Cerebellar nuclear complex (tissue), 1 donor: ENCODE measurements around the gene ULBP2.
A peak's percentile ranks its signal among the peaks of the same experiment; 100 is the strongest.
"Not testable (repeated sequence)": the region's sequence is repeated elsewhere in the genome, so short reads cannot be mapped to it uniquely, and the experiment has no call there.

Experiments used
- DNase-seq, 2 experiments: peaks; one replicate each; lab custom pipeline; 2025; lab: John Stamatoyannopoulos, UW

ULBP2 gene

DNA sequence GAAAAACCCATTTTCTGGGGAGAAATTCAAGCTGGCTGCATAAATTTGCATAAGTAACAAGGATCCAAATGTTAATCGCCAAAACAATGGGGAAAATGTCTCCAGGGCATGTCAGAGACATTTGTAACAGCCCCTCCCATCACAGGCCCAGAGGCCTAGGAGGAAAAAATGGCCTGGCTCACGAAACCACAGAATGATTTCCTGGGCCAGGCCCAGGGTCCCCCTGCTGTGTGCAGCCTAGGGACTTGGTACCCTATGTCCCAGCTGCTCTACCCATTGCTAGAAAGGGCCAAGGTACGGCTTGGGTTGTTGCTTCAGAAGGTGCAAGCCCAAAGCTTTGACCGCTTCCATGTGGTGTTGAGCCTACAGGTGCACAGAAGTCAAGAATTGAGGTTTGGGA is 33.3 kb upstream of the ULBP2 start:
- DNase-seq = not testable (repeated sequence)

DNA sequence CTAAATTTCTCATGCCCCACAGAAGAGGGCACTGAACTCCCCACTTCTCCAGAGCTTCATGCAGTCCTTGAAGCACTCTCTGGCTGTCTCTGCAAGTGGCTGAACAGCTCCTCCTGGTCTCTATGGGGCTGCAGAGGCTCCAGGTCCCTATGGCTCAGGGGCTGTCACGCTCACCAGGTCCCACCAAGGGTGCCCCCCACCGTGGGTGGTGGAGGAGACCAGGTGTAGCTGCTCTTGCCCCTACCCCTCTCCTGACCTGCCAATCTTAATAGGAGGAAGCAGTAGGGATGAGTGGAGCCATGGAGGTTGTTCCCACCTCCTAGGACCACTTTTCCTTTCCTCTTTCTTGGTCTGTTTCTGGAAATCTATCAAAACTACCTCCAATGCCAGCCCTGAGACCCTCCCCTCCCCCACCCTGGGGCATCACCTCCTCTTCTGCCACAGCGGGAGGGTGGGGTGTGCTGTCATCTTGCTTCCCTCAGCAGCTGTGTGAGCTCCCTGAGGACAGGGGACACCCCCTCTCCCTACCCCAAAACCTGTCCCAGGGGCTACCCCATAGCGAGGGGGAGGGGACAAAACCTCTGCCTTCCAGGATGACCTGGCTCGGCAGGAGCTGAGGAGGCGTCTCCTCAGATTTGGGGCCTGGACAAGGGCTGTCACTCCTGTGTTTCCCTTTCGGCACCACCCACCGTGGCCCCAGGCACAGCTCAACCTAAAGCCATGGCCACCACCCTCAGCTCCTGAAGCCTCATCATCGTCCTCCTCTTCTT is 31.9 kb upstream of the ULBP2 start:
- no peak for DNase-seq

- DNase-seq = no peak
Measured at GRCh38 chr6:149910721-149911151, 31.1 kb upstream of the ULBP2 start.

- DNase-seq = not testable (repeated sequence)
Measured at GRCh38 chr6:149912680-149913079, 29.1 kb upstream of the ULBP2 start.

DNA sequence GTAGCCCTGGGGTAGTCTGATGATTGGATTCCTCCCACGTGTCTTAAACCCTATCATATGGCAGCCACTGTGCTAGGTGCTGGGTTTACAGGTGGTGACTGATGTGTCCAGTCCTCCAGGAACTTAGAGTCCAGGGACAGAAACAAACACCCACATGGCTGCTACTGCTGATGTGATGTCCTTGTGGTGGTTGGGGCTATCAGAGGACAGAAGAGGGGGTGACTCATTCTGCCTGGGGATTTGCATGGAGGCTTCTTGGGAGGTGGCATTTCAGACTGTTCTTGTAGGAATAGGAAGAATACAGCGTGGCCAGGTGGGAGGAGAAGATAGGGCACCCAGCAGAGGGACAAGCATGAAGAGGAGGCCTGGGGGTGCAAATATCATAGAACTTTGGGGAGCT is 28.7 kb upstream of the ULBP2 start:
- DNase-seq = no peak

- DNase-seq = no peak
Measured at GRCh38 chr6:149913540-149914240, 28.1 kb upstream of the ULBP2 start.

DNA sequence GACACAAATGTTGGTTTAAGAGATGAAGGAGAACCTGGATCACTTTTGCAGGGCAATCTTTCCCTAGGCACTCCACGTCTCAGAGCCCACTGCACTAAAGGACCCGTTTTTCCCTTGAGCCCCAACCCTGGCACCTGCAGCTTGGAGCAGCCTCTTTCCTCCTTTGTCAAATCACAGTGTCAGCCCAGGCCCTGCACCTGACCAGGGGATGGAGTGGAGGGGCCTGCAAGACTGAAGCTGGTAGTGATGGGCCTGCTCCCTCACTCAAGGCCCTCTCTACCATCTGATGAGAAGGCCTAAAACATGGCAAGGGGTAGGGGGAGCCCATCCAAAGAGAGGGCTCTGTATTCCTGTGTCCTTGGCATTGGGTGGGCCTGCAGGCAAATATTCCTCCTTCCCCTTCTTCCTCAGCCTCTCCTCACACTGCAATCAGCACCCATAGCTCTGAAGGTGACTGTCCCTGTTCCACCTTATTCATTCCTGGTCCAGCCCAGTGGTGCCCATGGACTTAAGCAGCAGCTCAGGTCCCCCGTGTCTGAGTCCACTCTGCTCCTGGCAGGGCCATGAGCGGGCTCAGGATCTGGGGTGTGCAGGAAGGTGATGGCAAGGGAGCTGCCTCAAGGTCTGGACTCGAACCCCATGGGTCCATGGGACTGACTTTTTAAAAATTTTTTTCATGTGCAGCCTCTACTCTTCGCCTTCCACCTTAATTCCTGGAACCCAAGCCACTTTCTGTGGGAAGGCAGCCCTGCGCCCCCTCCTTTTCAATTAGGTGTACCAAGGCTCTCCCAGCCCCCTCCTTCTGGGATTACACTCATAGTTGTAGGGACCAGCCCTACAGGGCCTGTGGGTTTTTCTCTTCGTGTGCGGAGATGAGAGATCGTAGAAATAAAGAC is 25.6 kb upstream of the ULBP2 start:
- DNase-seq = no peak

- no peak for DNase-seq
Measured at GRCh38 chr6:149917679-149918078, 24.1 kb upstream of the ULBP2 start.

DNA sequence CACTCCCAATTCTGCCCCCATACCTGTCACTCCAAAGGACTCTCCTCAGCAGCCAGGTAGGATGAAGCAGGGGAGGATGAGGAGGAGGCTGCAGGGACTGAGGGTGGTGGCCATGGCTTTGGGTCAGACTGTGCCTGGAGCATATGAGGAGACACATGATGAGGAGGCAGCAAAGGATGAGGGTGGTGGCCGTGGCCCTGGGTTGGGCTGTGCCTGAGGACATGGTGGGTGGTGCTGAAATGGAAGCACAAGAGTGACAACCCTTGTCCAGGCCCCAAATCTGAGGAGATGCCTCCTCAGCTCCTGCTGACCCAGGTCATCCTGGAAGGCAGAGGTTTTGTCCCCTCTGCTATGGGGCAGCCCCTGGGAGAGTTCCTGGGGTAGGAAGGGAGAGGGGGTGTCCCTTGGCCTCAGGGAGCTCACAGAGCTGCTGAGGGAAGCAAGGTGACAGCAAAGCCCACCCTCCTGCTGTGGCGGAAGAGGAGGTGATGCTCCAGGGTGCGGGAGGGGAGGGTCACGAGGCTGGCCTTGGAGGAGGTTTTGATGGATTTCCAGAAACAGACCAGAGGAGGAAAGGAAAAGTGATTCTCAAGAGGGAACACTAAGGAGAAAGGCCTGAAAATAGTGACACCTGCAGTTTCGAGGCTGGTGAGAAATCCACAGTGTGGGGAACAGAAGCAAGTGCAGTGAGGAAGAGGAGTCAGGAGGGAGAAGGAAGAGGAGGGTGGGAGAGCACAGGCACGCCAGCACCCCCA is 23.5 kb upstream of the ULBP2 start:
- DNase-seq = no peak

- DNase-seq = not testable (repeated sequence)
Measured at GRCh38 chr6:149919126-149919833, 22.5 kb upstream of the ULBP2 start.

- DNase-seq = no peak
Measured at GRCh38 chr6:149919834-149920225, 22.0 kb upstream of the ULBP2 start.

GRCh38 chr6:149921361-149921760 is 20.5 kb upstream of the ULBP2 start:
- DNase-seq = no peak

DNA sequence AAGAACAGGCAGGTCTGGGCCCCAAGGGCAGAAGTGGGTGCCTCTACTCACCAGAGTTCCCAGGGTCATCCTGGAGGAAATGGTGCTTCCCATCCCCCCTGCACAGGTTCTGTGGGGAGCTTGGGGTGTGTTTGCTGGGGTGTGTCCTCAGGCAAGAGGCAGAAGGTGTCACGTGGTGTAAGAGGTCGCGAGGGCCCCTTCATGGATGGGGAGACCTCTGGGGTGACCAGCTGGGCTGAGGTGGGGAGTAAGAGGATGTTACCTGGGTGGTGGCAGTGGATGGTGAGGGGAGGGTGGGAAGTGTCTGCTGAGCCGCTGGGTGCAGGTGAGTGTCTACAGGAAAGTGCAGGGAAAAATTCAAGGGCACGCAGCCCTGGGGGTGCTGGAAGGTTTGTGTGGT is 19.7 kb upstream of the ULBP2 start:
- DNase-seq = not testable (repeated sequence)

DNA sequence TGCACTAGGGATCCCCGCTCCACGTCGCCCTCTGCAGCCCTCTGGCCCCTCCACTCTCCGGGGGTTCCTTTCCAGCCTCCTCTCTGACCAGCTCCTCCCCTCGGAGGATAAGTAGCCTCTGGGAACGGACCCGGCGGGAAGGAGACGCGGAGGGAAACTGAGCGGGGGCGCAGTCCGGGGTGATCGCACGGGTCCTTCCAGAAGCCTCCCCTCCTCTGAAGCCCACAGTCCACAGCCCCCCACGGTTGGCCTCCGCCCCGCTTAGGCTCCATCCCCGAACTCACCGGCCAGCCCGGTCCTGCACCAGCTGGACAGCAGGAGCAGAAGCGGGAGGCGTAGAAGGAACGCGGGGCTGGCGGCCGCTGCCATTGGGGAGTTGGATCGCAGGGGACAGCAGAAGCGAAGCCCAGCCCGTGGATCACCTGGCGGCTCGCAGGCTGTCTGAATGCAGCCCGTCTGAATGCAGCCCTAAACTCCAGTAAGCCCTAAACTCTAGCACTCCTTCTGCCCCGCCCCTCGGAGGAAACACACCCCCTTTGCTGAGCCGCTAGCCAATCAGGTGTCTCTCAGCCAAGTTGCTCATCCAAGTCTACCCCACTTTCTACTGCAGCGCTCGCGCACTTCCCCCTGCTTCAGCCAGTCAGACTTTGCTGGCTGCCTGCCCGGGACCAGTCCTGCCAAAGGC is 19.0 kb upstream of the ULBP2 start, which contains the start of gene RAET1G:
TSS of gene RAET1G (minus strand) at position 480 of the 685 bp plus-strand sequence. CDS start at position 369, 111 bp downstream.
- peak in 1 of 2 experiments; percentile 12 for DNase-seq

DNA sequence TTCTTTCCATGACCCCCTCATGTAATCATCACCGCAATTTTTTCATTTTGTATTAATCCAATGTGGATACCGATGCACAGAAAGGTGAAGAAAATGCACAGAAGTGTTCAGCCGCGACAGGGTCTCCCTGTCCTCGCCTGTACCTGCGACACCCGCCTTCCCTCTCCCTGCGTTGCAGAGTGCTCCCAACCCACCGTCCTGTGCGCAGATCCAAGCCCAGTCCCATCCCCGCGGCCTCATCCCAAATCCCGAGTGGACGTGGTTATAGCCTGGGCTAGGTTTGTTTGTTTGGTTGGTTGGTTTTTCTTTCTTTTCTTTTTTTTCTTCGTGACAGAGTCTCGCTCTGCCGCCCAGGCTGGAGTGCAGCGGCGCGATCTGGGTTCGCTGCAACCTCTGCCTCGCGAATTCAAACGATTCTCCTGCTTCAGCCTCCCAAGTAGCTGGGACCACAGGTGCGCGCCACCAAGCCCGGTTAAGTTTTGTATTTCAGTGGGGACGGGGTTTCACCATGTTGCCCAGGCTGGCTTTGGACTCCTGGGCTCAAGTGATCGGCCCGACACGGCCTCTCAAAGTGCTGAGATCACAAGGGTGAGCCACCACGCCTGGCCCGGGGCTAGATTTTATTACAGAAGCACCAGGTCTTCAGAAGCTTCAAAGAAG is 18.4 kb upstream of the ULBP2 start:
- no peak for DNase-seq

- DNase-seq = no peak
Measured at GRCh38 chr6:149924206-149924932, 17.4 kb upstream of the ULBP2 start.

GRCh38 chr6:149924933-149925252 is 16.9 kb upstream of the ULBP2 start:
- DNase-seq = no peak

GRCh38 chr6:149925253-149925973 is 16.4 kb upstream of the ULBP2 start:
- DNase-seq = no peak
